Astrocyte of the spinal cord (primary cell): ENCODE data around the gene ZBTB2.
"Not testable (repeated sequence)": the region's sequence is repeated elsewhere in the genome, so short reads cannot be mapped to it uniquely, and the experiment has no call there.

Source experiments
- DNase-seq: peaks from one replicate; pipeline ENCODE4 v3.0.0; 2011; ENCODE audit warnings: low read depth, low spot score
- H3K4me3 ChIP-seq: 2 replicates; pipeline ENCODE4 v1.5.1; 2011; ENCODE audit warnings: low read depth, mild to moderate bottlenecking, low read length, moderate library complexity
- CTCF ChIP-seq: IDR thresholded peaks from 2 replicates; pipeline ENCODE4 v1.5.1; 2012; ENCODE audit warnings: low read depth, mild to moderate bottlenecking, low read length, inconsistent platforms
- in situ Hi-C: cut with HindIII; loops from 2 replicates; pipeline ENCODE4 v1.10.0; 2017; ENCODE audit warnings: low sequenced_read_pairs

The ZBTB2 gene

GRCh38 chr6:151365233-151365632 is 26.1 kb downstream of the ZBTB2 start:
- in situ Hi-C loops = no loop called here

GRCh38 chr6:151359486-151359885 is 31.9 kb downstream of the ZBTB2 start:
- H3K4me3 ChIP-seq = no peak overlapping the region
- in situ Hi-C loops = no loop called here
- no peak for DNase-seq
- TF ChIP-seq CTCF = no peak

More at GRCh38 chr6:151365233-151365632, 26.1 kb downstream of the ZBTB2 start:
- H3K4me3 ChIP-seq = no peak overlapping the region
- no peak for TF ChIP-seq CTCF
- DNase-seq = no peak

GRCh38 chr6:151358475-151358874 is 32.9 kb downstream of the ZBTB2 start:
- DNase-seq = no peak
- no peak for TF ChIP-seq CTCF
- no peak overlapping the region for H3K4me3 ChIP-seq
- in situ Hi-C loops = no loop called here

- in situ Hi-C loops = no loop called here
- no peak for DNase-seq
- TF ChIP-seq CTCF = no peak
- H3K4me3 ChIP-seq = no peak overlapping the region
Measured at GRCh38 chr6:151357758-151358436, 33.5 kb downstream of the ZBTB2 start.

GRCh38 chr6:151356983-151357382 is 34.4 kb downstream of the ZBTB2 start:
- H3K4me3 ChIP-seq, DNase-seq, in situ Hi-C loops: not testable (repeated sequence)

- TF ChIP-seq CTCF = no peak
- no peak for DNase-seq
- no peak overlapping the region for H3K4me3 ChIP-seq
- in situ Hi-C loops = no loop called here
Measured at GRCh38 chr6:151353795-151354194, 37.6 kb downstream of the ZBTB2 start.

- in situ Hi-C loops = no loop called here
- no peak overlapping the region for H3K4me3 ChIP-seq
- TF ChIP-seq CTCF = no peak
- no peak for DNase-seq
Measured at GRCh38 chr6:151352410-151353396, 38.7 kb downstream of the ZBTB2 start.
